C4-2B (cell line): Measurements from ENCODE around the gene MORN1.

Source experiments
- CTCF ChIP-seq: fragments of 450-650 bp; conservative IDR thresholded peaks from 2 replicates; pipeline ENCODE4 v1.5.1; 2017; ENCODE audit warnings: mild to moderate bottlenecking
- ZFX ChIP-seq: fragments of 450-650 bp; IDR thresholded peaks from 2 replicates; pipeline ENCODE4 v1.6.1; 2017

- TF ChIP-seq CTCF (no peak), ZFX (no peak)
These were observed 17.1 kb upstream of the MORN1 start for GRCh38 chr1:2408456-2408855.
